Mammary epithelial cell (primary cell): ENCODE measurements around the gene ASB4.

Source experiments
- CTCF ChIP-seq, 2 donors: IDR thresholded peaks in 1 of 2; conservative IDR thresholded peaks in 1 of 2; 2 replicates each; pipeline ENCODE4 v1.5.1; 2011 to 2012; ENCODE audit warnings: inconsistent platforms in 2 of 2, low read length in 2 of 2, mild to moderate bottlenecking in 2 of 2, control low read depth in 1 of 2, low read depth in 1 of 2; ENCODE audit not compliant: insufficient read depth in 1 of 2; ENCODE audit errors: extremely low read depth in 1 of 2
- EZH2 ChIP-seq: IDR thresholded peaks from 2 replicates; pipeline ENCODE4 v1.6.1; 2012; ENCODE audit warnings: low read length, inconsistent platforms, borderline replicate concordance

GRCh38 chr7:95584769-95585425, 99.2 kb downstream of the ASB4 start:
- TF ChIP-seq CTCF (conservative IDR thresholded peaks at IDR 0.05 in 1 of 2, IDR thresholded peaks at IDR 0.05 in 1 of 2; ENCODE audit: extremely low read depth in 1 of 2, insufficient read depth in 1 of 2, low read depth in 1 of 2, low read length in 2 of 2) (no peak), EZH2 (no peak)
